Epithelial cell of esophagus (primary cell): Measurements from ENCODE around the gene ATP1B3.

ENCODE experiments used
- DNase-seq: peaks from one replicate; pipeline ENCODE4 v3.0.0; 2010; ENCODE audit warnings: low read depth
- H3K4me3 ChIP-seq: 2 replicates; pipeline ENCODE4 v1.5.1; 2011; ENCODE audit warnings: mild to moderate bottlenecking, low read length, control low read depth
- TF ChIP-seq, protein P1 (sequence below): IDR thresholded peaks from 2 replicates; pipeline ENCODE4 v1.5.1; 2011; ENCODE audit warnings: low read depth, mild to moderate bottlenecking, low read length, control low read depth, inconsistent platforms; ENCODE audit not compliant: insufficient read depth; ENCODE audit errors: missing control alignments

The ATP1B3 gene

GRCh38 chr3:141955175-141955574 is 78.7 kb downstream of the ATP1B3 start:
- no peak for DNase-seq
- no peak overlapping the region for H3K4me3 ChIP-seq
- TF ChIP-seq, protein P1, sequence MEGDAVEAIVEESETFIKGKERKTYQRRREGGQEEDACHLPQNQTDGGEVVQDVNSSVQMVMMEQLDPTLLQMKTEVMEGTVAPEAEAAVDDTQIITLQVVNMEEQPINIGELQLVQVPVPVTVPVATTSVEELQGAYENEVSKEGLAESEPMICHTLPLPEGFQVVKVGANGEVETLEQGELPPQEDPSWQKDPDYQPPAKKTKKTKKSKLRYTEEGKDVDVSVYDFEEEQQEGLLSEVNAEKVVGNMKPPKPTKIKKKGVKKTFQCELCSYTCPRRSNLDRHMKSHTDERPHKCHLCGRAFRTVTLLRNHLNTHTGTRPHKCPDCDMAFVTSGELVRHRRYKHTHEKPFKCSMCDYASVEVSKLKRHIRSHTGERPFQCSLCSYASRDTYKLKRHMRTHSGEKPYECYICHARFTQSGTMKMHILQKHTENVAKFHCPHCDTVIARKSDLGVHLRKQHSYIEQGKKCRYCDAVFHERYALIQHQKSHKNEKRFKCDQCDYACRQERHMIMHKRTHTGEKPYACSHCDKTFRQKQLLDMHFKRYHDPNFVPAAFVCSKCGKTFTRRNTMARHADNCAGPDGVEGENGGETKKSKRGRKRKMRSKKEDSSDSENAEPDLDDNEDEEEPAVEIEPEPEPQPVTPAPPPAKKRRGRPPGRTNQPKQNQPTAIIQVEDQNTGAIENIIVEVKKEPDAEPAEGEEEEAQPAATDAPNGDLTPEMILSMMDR, result no peak

- peak; percentile 84 for DNase-seq
- TF ChIP-seq, protein P1, result no peak
- no peak overlapping the region for H3K4me3 ChIP-seq
These were observed 83.4 kb downstream of the ATP1B3 start for GRCh38 chr3:141959589-141960554.

DNA sequence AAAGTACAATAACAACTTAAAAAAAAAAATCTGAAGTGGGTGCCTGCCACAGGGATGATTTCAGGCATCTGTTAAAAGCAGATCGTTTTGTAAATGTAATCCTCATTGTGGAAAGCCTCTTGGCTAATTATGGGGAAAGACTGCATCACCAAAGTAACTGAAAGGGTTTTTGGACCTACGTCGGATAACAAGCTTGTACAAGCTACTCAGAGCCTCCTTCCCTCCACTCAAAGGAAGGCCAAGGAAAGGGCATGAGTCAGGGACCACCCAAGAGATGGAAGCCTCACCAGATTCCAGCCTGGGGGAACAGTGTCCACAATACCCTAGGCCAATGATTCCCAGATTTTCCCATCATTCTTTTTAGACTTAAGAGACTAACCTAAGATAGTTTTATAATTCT is 84.3 kb downstream of the ATP1B3 start:
- DNase-seq, result peak; percentile 47
- H3K4me3 ChIP-seq, result no peak overlapping the region
- TF ChIP-seq, protein P1, result no peak

GRCh38 chr3:141963301-141963700 is 86.9 kb downstream of the ATP1B3 start:
- peak; percentile 15 for DNase-seq
- no peak overlapping the region for H3K4me3 ChIP-seq
- TF ChIP-seq, protein P1, result no peak

- TF ChIP-seq, protein P1, result no peak
- no peak overlapping the region for H3K4me3 ChIP-seq
- no peak for DNase-seq
These were observed 89.0 kb downstream of the ATP1B3 start for GRCh38 chr3:141965471-141965870.

DNA sequence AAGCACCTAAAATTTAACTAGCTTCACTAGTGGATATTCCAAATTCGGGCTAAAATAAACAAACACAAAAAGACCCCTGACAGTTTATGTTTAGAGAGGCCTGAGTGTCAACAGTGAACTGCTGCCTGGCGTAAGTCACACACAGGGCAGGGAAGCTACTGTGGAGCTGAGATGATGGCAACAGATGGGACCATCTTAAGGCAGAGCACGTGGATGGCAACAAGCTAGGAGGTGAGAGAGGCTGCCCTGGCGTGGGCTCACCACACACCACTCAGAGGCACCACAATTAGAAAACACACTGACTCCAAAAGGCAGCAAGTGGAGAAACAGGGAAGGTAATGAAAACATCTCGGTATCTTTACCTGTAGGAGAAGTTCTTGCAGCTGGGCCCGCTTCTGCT is 93.3 kb downstream of the ATP1B3 start:
- H3K4me3 ChIP-seq, result no peak overlapping the region
- TF ChIP-seq, protein P1, result no peak
- DNase-seq, result no peak
